GM12801 (cell line): ENCODE data around the gene OR6C68.

Experiments used
- TF ChIP-seq, protein P1 (sequence below): IDR thresholded peaks from one replicate; pipeline ENCODE4 v1.5.1; 2011; ENCODE audit warnings: control low read depth; ENCODE audit not compliant: insufficient read length; ENCODE audit errors: extremely low read depth

Gene OR6C68

DNA sequence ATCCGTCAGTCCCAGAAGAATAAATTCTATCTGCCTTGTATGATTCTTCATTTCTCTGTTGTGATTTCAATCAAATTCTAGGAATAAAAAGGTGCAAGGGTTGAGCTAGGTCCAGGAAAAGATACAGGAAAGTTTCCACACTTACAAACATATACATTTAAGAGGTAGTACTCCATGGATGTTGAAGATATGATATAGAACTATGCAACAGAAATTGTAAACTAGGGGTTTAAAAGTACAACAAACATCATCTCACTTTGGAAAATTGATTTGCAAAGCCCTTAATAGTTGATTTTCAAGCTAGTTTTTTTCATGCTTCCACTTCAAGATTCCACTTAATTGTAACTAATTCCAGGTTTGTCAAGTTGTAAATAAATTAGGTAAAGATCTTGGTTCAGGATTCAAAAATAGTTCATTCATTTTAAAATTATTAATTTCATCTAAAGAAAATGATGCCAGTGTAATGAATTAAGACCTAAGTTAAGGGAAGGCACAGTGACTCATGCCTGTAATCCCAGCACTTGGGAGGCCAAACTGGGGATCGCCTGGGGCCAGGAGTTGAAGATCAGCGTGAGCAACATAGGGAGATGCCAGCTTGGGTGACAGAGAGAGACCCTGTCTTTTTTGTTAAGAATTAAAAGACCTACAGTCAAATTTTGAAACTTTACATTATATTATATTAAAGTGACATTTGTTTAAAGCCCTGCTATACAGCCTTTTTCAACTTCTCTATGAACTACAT lies 21.9 kb upstream of the OR6C68 start, which contains the start of gene OR6C70:
OR6C70 (minus strand) TSS at position 51 of the 742 bp plus-strand sequence; CDS start at position 51, 0 bp downstream.
- TF ChIP-seq, protein P1, sequence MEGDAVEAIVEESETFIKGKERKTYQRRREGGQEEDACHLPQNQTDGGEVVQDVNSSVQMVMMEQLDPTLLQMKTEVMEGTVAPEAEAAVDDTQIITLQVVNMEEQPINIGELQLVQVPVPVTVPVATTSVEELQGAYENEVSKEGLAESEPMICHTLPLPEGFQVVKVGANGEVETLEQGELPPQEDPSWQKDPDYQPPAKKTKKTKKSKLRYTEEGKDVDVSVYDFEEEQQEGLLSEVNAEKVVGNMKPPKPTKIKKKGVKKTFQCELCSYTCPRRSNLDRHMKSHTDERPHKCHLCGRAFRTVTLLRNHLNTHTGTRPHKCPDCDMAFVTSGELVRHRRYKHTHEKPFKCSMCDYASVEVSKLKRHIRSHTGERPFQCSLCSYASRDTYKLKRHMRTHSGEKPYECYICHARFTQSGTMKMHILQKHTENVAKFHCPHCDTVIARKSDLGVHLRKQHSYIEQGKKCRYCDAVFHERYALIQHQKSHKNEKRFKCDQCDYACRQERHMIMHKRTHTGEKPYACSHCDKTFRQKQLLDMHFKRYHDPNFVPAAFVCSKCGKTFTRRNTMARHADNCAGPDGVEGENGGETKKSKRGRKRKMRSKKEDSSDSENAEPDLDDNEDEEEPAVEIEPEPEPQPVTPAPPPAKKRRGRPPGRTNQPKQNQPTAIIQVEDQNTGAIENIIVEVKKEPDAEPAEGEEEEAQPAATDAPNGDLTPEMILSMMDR = no peak

DNA sequence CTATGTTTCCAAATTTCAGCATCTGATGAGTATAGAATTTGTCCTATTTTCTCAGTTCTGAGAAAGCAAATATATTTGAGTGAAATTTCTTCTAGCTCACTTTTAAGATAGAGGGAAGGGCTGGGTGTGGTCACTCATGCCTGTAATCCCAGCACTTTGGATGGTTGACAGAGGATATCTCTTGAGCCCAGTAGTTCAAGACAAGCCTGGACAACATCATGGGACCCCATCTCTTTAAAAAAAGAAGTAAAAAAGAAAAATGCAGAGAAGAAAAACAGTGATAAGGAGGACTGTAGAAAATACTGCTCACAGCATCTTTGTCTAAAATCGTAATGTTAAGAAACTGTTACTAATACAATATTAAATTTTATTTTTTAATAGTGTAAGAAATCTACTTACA lies 19.9 kb upstream of the OR6C68 start:
- TF ChIP-seq, protein P1 = no peak

DNA sequence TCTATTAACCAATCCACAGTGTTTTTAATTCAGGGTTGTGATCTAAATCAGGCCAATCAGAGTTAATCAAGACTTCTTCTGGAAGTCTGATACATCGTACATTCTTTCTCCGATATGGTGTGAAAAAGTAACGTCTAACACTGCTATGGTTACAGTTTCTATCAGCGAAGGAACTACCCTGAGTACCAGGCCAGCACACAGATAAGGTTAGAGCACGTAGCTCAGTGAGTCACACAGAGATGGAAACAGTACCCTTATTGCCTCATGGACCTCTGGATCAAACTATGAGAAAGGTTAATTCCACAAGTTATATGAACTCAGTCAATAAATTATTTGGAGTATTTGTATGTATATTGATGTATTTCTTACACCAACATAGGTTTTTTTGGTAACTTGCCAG lies 3.3 kb downstream of the OR6C68 start:
- TF ChIP-seq, protein P1 = no peak

DNA sequence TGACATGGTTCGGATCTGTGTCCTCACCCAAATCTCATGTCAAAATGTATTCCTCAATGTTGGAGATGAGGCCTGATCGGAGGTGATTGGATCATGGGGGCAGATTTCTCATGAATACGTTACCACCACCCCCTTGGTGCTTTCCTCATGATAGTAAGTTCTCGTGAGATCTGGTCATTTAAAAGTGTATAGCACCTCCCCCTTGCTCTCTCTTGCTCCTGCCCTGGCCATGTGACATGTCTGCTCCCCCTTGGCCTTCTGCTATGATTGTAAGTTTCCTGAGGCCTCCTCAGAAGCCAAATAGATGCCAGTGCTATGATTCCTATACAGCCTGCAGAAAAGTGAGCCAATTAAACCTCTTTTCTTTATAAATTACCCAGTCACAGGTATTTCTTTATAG lies 7.1 kb downstream of the OR6C68 start:
- TF ChIP-seq, protein P1 = no peak

DNA sequence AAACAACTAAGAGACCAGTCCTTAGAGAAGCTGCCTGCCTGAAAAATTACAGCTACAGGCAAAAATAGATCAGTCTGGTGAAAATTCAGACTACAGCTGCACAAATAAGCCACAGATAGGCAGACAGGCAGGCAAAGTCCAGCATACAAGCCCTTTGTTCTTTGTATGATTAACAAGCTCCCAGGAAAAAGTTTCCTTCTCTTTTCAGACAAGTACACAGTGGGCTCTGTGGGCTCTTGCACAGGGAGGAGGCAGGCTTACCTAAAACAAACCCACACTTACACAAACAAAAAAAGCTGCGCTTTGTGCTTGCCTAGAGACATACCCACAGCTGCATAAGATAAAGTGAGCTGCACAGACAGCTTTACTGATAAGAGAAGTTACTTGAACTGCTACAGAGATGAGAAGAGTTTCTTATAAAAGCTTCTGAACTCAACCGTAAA lies 7.7 kb downstream of the OR6C68 start:
- TF ChIP-seq, protein P1 = no peak

DNA sequence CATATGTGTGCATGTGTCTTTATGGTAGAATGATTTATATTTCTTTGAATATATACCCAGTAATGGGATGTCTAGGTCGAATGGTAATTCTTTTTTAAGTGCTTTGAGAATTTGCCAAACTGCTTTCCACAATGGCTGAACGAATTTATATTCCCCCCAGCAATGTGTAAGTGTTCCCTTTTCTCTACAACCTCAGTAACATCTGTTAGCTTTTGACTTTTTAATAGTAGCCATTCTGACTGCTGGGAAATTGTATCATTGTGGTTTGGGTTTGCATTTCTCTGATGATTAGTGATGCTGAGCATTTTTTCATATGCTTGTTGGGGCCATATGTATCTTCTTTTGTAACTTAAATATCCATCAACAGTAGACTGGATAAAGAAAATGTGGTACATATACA lies 9.4 kb downstream of the OR6C68 start:
- TF ChIP-seq, protein P1 = no peak

DNA sequence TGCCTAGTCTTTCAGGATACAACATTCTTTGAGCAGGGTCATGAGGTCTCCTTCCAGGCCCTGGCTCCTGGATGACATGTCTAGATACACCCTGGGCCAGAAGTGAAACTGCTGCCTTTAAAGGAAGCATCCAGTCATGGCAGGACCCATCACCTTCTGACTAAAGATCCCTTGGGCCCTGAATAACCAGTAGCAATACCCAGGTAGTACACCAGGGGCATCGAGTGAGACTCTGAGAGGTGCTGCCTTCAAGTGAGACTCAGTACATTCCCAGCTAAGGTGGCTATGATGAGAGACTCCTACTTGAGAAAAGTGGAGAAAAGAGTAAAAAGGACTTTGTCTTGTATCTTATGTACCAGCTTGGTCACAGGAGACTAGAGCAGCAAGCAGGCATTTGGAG lies 23.5 kb downstream of the OR6C68 start:
- TF ChIP-seq, protein P1 = no peak
